Brain microvascular endothelial cell (primary cell): ENCODE results near the gene LTBP1.
A peak's percentile ranks its signal among the peaks of the same experiment; 100 is the strongest.
"Not testable (repeated sequence)": the region's sequence is repeated elsewhere in the genome, so short reads cannot be mapped to it uniquely, and the experiment has no call there.

Experiments used
- DNase-seq: peaks from one replicate; pipeline ENCODE4 v3.0.0-alpha.2; 2020
- H3K27ac ChIP-seq: fragments of 250-450 bp; sonication (Bioruptor Pico); 2 replicates; pipeline ENCODE4 v1.5.1; 2020; ENCODE audit warnings: mild to moderate bottlenecking, moderate library complexity
- H3K27me3 ChIP-seq: fragments of 250-450 bp; sonication (Bioruptor Pico); replicated peaks from 2 replicates; pipeline ENCODE4 v1.5.1; 2020; ENCODE audit warnings: mild to moderate bottlenecking
- H3K36me3 ChIP-seq: fragments of 250-450 bp; sonication (Bioruptor Pico); replicated peaks from 2 replicates; pipeline ENCODE4 v1.5.1; 2020; ENCODE audit warnings: mild to moderate bottlenecking
- H3K4me3 ChIP-seq: 2 replicates; pipeline ENCODE4 v1.5.1; 2011; ENCODE audit warnings: low read depth, mild to moderate bottlenecking, control low read depth, low read length, moderate library complexity
- in situ Hi-C: cut with HindIII; loops from 2 replicates; pipeline ENCODE4 v1.10.0; 2017; ENCODE audit warnings: low sequenced_read_pairs, low pct_ligation_motif_present
- TF ChIP-seq, protein P1 (sequence below): IDR thresholded peaks from 2 replicates; pipeline ENCODE4 v1.5.1; 2011; ENCODE audit warnings: low read depth, mild to moderate bottlenecking, moderate library complexity, low read length, control low read depth, inconsistent platforms; ENCODE audit errors: missing control alignments

The LTBP1 gene

DNA sequence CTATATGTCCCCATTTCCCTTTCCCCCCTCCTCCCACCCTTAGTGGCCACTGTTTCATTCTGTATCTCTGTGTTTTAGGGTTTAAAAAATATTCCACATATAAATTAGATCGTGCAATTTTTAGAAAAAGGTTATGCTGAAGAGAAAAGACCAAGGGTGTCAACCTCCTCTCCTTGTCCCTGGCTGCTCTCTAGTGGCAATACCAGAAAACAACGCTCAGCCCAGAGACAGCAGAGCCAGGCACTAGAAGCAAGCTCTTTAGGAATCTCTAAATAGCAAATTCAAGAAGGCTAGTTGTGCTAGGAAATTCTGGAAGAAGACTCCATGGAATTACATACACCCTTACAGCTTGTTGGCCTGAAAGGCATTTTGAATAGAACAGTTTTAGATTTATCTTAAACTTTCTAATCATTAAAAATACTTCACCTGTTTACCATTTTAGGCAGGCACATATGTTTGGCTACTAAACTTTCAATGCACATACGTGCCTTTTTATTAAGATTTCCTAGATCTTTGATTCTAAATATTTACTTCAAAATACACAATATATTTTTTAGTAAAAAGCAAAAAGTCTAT is 494.6 kb downstream of the LTBP1 start:
- TF ChIP-seq, protein P1, sequence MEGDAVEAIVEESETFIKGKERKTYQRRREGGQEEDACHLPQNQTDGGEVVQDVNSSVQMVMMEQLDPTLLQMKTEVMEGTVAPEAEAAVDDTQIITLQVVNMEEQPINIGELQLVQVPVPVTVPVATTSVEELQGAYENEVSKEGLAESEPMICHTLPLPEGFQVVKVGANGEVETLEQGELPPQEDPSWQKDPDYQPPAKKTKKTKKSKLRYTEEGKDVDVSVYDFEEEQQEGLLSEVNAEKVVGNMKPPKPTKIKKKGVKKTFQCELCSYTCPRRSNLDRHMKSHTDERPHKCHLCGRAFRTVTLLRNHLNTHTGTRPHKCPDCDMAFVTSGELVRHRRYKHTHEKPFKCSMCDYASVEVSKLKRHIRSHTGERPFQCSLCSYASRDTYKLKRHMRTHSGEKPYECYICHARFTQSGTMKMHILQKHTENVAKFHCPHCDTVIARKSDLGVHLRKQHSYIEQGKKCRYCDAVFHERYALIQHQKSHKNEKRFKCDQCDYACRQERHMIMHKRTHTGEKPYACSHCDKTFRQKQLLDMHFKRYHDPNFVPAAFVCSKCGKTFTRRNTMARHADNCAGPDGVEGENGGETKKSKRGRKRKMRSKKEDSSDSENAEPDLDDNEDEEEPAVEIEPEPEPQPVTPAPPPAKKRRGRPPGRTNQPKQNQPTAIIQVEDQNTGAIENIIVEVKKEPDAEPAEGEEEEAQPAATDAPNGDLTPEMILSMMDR: peak; percentile 88
- Histone ChIP-seq H3K4me3 (no peak overlapping the region), H3K36me3 (no peaks in the 10 kb centered on the region), H3K27me3 (no peaks in the 10 kb centered on the region), H3K27ac (no peak overlapping the region)
- peak; percentile 60 for DNase-seq
- in situ Hi-C loops: no loop called here

DNA sequence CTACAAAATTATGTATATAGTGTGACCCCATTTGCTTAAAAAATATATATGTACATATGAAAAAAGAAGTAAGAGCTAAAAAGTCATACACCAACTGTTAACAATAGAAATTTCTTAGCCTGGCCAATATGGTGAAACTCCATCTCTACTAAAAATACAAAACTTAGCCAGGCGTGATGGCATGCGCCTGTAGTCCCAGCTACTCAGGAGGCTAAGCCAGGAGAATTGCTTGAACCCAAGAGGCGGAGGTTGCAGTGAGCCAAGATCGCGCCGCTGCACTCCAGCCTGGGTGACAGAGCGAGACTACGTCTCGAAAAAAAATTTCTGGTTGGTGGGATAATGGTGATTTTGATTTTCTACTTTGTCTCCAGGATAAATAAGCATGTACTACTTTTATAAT is 495.3 kb downstream of the LTBP1 start:
- DNase-seq, H3K36me3 ChIP-seq, H3K27me3 ChIP-seq, H3K27ac ChIP-seq, H3K4me3 ChIP-seq, in situ Hi-C loops: not testable (repeated sequence)

DNA sequence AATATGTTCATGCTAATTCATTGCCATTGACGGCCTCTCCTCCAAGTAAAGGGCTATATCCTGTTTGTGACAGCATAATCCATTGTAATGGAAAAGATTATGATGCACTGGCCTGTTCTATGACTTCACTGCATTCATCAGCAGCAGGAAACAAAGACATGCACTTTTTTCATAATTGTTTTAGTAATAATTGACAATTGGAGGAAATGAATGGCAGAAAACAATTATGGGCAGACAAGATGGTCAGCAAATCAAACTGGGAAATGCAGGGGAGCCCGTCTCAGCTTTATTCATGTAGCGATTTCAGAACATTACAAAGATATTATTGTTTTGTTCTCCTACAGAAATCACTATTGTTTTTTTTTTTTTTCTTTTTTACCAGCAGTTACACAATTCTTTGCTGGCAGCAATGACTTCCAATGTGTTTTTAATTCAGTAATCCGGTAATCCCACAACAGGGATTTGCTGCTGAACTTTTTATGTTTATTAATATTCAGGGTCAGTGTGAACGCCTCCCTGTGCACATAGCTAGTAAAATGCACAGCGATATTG is 495.9 kb downstream of the LTBP1 start:
- in situ Hi-C loops: no loop called here
- Histone ChIP-seq H3K27ac (no peak overlapping the region), H3K36me3 (no peaks in the 10 kb centered on the region), H3K27me3 (no peaks in the 10 kb centered on the region), H3K4me3 (no peak overlapping the region)
- DNase-seq: no peak
- TF ChIP-seq, protein P1: no peak

DNA sequence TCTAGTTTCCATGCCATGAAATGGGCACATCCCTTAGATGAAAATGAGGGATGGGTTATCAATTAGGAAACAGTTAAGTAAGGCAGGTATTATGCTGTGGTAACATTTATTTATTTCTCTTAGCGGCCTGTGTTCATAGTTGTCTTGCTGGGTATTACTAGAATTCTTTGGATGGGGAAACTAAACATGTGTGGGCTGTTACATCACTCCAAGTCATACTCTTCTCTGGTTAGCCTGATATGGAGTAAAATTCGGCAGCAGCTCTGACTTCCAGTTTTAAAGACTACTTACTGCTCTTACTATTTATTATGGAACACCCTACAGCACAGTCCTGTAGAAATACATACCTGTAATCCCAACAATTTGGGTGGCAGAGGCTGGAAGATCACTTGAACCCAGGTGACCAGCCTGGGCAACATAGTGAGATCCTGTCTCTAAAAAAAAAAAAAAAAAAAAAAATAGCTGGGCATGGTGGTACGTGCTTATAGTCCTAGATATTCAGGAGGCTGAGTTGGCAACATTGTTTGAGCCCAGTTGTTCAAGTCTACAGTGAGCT is 496.6 kb downstream of the LTBP1 start:
- TF ChIP-seq, protein P1: no peak
- in situ Hi-C loops: no loop called here
- no peaks in the 10 kb centered on the region for H3K27me3 ChIP-seq
- H3K36me3 ChIP-seq: no peaks in the 10 kb centered on the region
- no peak overlapping the region for H3K4me3 ChIP-seq
- H3K27ac ChIP-seq: no peak overlapping the region
- no peak for DNase-seq

DNA sequence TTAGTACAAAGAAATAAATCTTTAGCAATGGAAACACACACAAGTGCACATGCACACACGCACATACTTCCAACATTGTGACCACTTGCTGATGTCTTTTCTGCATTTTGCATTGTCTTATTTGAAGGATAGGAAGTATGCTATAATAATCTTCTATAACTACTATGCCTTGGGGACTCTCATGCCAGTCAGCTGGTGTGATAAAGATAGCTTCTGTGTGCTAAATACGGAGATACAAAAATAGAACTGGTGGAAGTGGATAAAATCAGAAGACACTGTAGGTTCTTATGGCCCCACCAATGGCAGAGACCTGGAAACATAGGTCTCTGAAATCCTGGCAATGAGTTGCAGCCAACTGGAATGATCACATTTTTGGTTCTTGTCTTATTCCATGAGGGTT is 498.2 kb downstream of the LTBP1 start:
- in situ Hi-C loops: no loop called here
- no peak for DNase-seq
- H3K4me3 ChIP-seq: no peak overlapping the region
- no peak overlapping the region for H3K27ac ChIP-seq
- H3K36me3 ChIP-seq: no peaks in the 10 kb centered on the region
- H3K27me3 ChIP-seq: no peaks in the 10 kb centered on the region
- TF ChIP-seq, protein P1: no peak

DNA sequence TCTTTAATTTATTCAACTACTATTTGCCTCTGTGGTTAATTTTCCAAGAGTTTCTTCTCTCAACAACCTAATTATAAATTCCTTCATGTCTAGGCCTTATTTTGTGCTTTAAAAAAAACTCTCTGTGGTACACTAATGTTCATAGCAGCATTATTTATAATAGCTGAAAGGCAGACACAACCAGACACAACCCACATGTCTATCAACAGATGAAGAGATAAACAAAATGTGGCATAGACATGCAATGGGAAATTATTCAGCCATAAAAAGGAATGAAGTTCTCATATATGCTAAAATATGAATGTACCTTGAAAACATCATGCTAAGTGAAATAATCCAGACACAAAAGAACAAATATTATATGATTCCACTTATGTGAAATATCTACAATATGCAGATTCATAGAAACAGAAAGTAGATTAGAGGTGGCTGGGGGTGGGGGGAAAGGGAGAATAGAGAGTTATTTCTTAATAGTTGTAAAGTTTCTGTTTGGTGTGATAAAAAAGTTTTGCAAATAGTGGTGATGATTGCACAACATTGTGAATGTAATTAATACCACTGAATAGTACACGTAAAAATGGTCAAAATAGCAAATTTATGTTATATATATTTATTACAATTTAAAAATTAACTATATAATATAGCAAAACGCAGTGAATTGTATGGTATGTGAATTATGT is 501.6 kb downstream of the LTBP1 start:
- TF ChIP-seq, protein P1: no peak
- Histone ChIP-seq H3K4me3 (no peak overlapping the region), H3K36me3 (no peaks in the 10 kb centered on the region), H3K27me3 (no peaks in the 10 kb centered on the region), H3K27ac (no peak overlapping the region)
- in situ Hi-C loops: no loop called here
- no peak for DNase-seq
